NCI-H1436 treated with DMSO at 0.1 percent for 48 hours (cell line): ENCODE measurements around the gene PIGZ.
"Not testable (repeated sequence)": the region's sequence is repeated elsewhere in the genome, so short reads cannot be mapped to it uniquely, and the experiment has no call there.

Experiments used
- DNase-seq: peaks from one replicate; lab custom pipeline; 2025; lab: John Stamatoyannopoulos, UW

PIGZ gene

GRCh38 chr3:196949750-196950149 lies 18.9 kb downstream of the PIGZ start:
- DNase-seq: no peak

GRCh38 chr3:196949285-196949619 lies 19.4 kb downstream of the PIGZ start:
- DNase-seq: no peak

GRCh38 chr3:196948442-196949284 lies 20.0 kb downstream of the PIGZ start:
- no peak for DNase-seq

- no peak for DNase-seq
Measured at GRCh38 chr3:196947860-196948441, 20.7 kb downstream of the PIGZ start.

GRCh38 chr3:196947136-196947859 lies 21.3 kb downstream of the PIGZ start:
- no peak for DNase-seq

- DNase-seq: not testable (repeated sequence)
Measured at GRCh38 chr3:196944037-196944790, 24.4 kb downstream of the PIGZ start.

GRCh38 chr3:196942915-196943277 lies 25.7 kb downstream of the PIGZ start:
- DNase-seq: no peak

GRCh38 chr3:196942226-196942914 lies 26.3 kb downstream of the PIGZ start, which contains the start of gene NCBP2:
Gene NCBP2 (minus strand): TSS chr3:196942528. CDS start chr3:196942503, 25 bp downstream.
- DNase-seq: peak; percentile 93

GRCh38 chr3:196941729-196942225 lies 26.9 kb downstream of the PIGZ start:
- DNase-seq: no peak

GRCh38 chr3:196938576-196938975 lies 30.1 kb downstream of the PIGZ start:
- DNase-seq: no peak

GRCh38 chr3:196938124-196938523 lies 30.5 kb downstream of the PIGZ start:
- no peak for DNase-seq

- DNase-seq: no peak
Measured at GRCh38 chr3:196936288-196936687, 32.3 kb downstream of the PIGZ start.

GRCh38 chr3:196932600-196932999 lies 36.0 kb downstream of the PIGZ start:
- no peak for DNase-seq

- no peak for DNase-seq
Measured at GRCh38 chr3:196931828-196932587, 36.6 kb downstream of the PIGZ start.

- no peak for DNase-seq
Measured at GRCh38 chr3:196931157-196931556, 37.5 kb downstream of the PIGZ start.

GRCh38 chr3:196927571-196928453 lies 40.8 kb downstream of the PIGZ start:
- no peak for DNase-seq

GRCh38 chr3:196920733-196921132 lies 47.9 kb downstream of the PIGZ start:
- DNase-seq: no peak

- no peak for DNase-seq
Measured at GRCh38 chr3:196918968-196919367, 49.7 kb downstream of the PIGZ start.

GRCh38 chr3:196916995-196917394 lies 51.6 kb downstream of the PIGZ start:
- no peak for DNase-seq

- DNase-seq: no peak
Measured at GRCh38 chr3:196916221-196916620, 52.4 kb downstream of the PIGZ start.
